Stimulated activated naive CD4-positive, alpha-beta T cell (primary cell): ENCODE data around the gene ST14.
"Not testable (repeated sequence)": the region's sequence is repeated elsewhere in the genome, so short reads cannot be mapped to it uniquely, and the experiment has no call there.

Experiments
- DNase-seq, 6 experiments: peaks; one replicate each; lab custom pipeline; 2025; lab: John Stamatoyannopoulos, UW

The ST14 gene

DNA sequence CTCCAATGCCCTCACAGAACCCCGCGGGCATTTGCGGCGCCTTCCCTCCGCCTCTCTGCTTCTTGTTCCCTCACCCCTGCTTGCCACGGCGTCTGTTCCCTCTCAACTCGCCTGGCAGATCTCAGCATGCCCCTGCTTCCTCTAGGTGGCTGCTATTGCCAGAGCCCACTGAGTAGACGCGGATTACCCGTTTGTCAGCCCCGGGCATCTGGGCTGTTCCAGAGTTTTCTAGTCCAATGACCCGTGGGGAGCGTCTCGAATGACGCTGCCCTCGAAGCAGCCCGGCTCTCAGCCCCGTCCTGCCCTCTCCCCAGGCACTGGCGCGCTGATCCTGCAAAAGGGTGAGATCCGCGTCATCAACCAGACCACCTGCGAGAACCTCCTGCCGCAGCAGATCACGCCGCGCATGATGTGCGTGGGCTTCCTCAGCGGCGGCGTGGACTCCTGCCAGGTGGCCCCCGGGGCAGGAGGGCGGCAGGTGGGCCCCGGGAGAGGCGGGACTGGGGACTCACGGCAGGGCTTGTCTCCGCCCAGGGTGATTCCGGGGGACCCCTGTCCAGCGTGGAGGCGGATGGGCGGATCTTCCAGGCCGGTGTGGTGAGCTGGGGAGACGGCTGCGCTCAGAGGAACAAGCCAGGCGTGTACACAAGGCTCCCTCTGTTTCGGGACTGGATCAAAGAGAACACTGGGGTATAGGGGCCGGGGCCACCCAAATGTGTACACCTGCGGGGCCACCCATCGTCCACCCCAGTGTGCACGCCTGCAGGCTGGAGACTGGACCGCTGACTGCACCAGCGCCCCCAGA, 49.7 kb downstream of the ST14 start:
- no peak for DNase-seq

- no peak for DNase-seq
These were observed 50.6 kb downstream of the ST14 start for GRCh38 chr11:130209954-130210854.

- no peak for DNase-seq
These were observed 51.6 kb downstream of the ST14 start for GRCh38 chr11:130211144-130211543.

- no peak for DNase-seq
These were observed 52.3 kb downstream of the ST14 start for GRCh38 chr11:130211781-130212401.

DNA sequence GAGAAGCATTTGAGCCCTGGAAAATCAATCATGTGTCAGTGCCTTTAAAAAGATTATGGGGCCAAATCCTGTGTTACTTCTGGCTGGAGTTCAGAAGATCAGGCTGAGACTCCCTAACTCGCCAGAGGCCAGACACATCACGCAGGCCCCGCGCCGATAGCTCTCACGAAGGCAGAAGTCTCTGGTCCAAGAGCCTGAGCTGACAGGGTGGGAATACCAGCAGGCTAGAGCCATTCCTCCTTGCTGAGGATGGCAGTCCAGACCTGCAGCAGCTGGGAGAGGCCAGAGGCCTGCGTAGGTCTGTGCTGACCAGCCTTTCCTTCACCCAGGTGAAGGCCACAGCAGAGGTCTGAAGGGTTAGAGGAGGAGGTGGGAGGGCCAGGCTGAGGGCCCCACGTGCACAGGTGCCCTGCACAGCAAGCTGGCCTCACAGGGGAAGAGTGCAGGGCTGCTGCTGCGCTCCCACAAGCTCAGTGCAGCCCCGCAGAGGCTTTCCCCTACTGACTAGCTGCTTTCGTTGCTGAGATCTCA, 52.9 kb downstream of the ST14 start:
- no peak for DNase-seq

- DNase-seq = peak; percentile 38 to 78 (median 62)
These were observed 53.8 kb downstream of the ST14 start for GRCh38 chr11:130213143-130213978.

DNA sequence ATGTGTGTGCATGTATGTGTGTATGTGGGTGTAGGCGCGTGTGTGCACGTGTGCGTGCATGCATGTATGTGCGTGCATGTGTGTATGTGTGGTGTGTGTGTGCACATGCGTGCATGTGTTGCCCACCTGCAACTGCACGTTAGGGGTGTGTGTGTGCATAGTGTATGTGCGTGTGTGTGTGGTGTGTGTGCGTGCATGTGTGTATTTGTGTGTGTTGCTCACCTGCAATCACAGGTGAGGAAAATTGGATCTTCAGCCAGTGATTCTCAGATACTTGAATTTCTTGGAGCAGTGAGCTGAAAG, 54.3 kb downstream of the ST14 start:
- no peak for DNase-seq

- no peak for DNase-seq
These were observed 55.4 kb downstream of the ST14 start for GRCh38 chr11:130214861-130215530.

DNA sequence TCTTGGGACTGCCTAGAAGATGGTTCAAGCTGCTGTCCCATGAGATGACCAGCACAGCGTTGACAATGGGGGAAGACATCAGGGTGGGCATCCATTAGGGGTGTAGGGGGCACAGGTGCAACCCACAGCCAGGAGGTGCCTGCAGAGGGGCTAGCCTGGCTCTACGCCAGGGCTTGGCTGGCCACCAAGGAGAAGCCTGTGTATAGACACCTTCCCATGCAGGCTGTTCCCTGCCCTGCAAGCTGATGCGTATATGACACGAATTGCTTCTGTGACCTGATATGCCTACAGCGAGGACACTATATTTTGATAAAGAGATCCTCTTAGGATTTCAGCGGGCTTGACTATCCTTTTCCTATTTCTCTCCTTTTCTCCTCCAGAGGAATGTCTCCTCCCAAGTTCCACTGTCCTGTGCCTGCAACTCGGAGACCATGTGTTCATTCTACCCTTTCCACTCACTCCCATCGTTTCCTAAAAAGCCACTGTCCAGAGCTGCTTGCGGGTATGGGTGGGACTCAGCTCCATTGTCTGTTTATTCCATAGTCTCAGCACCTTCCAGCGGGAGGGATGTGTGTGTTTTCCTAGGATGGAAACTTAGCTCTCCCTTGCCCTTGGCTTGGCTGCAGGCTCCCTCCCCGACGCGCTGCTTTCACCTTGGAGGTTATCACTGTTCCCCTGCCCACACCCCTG, 56.1 kb downstream of the ST14 start:
- DNase-seq = no peak

DNA sequence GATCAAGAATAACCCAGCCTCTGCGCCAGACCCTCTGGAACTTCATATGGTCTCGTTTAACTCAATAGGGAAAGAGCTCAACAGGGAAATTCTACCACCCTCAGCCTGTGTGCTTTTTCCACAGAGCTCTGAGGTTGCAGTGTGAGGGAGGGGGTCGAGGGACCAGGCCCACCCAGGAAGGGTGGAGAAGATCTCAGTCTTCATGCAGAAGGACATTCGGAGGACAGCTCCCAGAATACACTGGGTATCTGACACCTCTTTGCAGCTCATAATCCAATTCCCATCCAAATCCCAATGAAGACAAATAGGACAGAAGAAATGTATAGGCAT, 56.6 kb downstream of the ST14 start:
- DNase-seq = no peak

GRCh38 chr11:130216591-130217132, 57.1 kb downstream of the ST14 start:
- DNase-seq = no peak

- no peak for DNase-seq
These were observed 57.8 kb downstream of the ST14 start for GRCh38 chr11:130217133-130218031.

- DNase-seq = no peak
These were observed 59.0 kb downstream of the ST14 start for GRCh38 chr11:130218501-130219070.

GRCh38 chr11:130219148-130219547, 59.6 kb downstream of the ST14 start:
- DNase-seq = no peak

- no peak for DNase-seq
These were observed 60.9 kb downstream of the ST14 start for GRCh38 chr11:130220311-130221035.

DNA sequence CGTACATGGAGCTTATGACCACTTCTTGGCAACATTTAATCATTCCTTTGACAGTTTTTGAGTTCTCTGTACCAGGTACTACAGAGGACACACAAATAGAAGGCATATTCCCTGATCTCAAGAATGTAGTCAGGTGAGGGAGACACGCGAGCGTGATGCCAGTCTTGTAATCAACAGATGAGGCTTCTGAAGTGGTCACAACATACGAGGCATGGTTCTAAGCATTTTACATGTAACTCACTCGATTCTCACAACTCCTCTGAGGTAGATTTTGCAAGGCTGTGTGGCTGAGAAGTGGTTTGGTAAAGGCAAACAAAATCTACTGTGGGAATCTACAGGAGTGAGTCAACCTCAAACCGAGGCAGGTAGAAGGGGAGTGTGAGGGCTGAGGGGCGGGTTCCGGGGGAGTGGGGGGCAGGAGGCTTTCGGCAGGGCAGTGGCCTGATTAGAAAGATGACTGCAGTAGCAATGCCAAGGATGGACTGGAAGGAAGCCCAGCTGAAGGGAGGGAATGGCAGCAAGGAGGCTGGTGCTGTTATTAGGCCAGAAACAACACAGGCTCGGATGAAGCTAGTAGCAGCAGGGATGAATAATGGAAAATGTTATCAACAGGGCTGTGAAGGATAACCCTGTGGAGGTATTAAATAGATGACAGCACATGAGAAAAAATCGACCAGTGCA, 63.8 kb downstream of the ST14 start:
- DNase-seq = no peak

DNA sequence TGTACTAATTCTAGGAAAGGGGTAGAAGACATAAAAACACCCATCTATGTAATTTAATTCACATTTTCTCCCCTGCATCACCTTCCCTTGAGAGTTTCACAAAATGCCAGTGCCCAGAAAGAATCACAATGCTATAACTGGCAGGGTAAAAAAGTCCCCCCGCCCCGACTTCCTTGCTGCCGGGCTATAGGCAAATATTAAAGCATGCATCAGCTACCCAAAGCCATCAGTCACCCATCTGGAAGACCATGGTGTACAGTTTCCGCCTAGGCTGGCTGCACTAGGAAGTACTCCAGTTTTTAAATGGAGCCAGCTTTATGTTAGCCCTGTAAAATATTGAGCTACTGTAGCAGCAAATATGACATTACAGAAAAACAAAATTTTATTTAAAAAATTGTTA, 67.8 kb downstream of the ST14 start:
- DNase-seq = no peak

GRCh38 chr11:130233486-130233885, 73.9 kb downstream of the ST14 start:
- not testable (repeated sequence) for DNase-seq
